B cell (primary cell): Measurements from ENCODE around the gene CREB3. TPM values are rescaled to one million over a fixed set of nuclear protein-coding genes. Genes with fewer than 3 reads are reported as not detected.

Source experiments
- ATAC-seq: fragments of 200-7000 bp; cut with Tn5 transposase; one replicate; pipeline ENCODE4 v1.10.0; 2021; ENCODE audit warnings: low read depth, mild to moderate bottlenecking, moderate number of reproducible peaks, moderate library complexity
- CTCF ChIA-PET: fragments of 350-600 bp; sonication (Branson Sonifier 250); formaldehyde crosslinking; loops from one replicate; lab custom pipeline; 2021; ENCODE audit warnings: antibody characterized with exemption, inconsistent platforms; lab: Charles Lee
- POLR2A ChIA-PET: fragments of 350-600 bp; sonication (Branson Sonifier 250); formaldehyde crosslinking; loops from one replicate; lab custom pipeline; 2021; ENCODE audit warnings: antibody characterized with exemption; lab: Charles Lee
- DNase-seq: peaks from one replicate; pipeline ENCODE4 v3.0.0; 2013
- H2AFZ ChIP-seq: 2 replicates; pipeline ENCODE4 v1.6.1; 2012; ENCODE audit warnings: mild to moderate bottlenecking, low read depth, low read length; ENCODE audit not compliant: insufficient read depth, poor library complexity, severe bottlenecking
- H3K27ac ChIP-seq, 2 donors: 1 replicate in 1 of 2; 2 replicates in 1 of 2; pipeline ENCODE4 v1.5.1; 2012 to 2013; ENCODE audit warnings: low read length in 2 of 2, mild to moderate bottlenecking in 2 of 2, moderate library complexity in 1 of 2
- H3K27me3 ChIP-seq, 4 experiments: fragments of 200-600 bp in 1 of 4; sonication (generic) in 1 of 4; replicated peaks in 1 of 4; 1 replicate in 2 of 4; 2 replicates in 2 of 4; pipeline versions ENCODE4 v1.6.1 to v1.7.0; 2013 to 2016; ENCODE audit warnings: low read length in 3 of 4, mild to moderate bottlenecking in 2 of 4, mixed read lengths in 1 of 4, moderate library complexity in 1 of 4; ENCODE audit not compliant: insufficient read depth in 4 of 4, control insufficient read depth in 3 of 4; ENCODE audit errors: control extremely low read depth in 1 of 4
- H3K36me3 ChIP-seq, 2 experiments: replicated peaks in 1 of 2; 1 replicate in 1 of 2; 2 replicates in 1 of 2; pipeline versions ENCODE4 v1.6.1 to v1.7.1; 2013; ENCODE audit warnings: low read length in 1 of 2; ENCODE audit not compliant: insufficient read depth in 2 of 2, control insufficient read depth in 1 of 2; ENCODE audit errors: control extremely low read depth in 1 of 2, extremely low read depth in 1 of 2
- H3K4me1 ChIP-seq, 2 donors: fragments of 200-600 bp in 1 of 2; sonication (generic) in 1 of 2; 1 replicate in 1 of 2; 2 replicates in 1 of 2; pipeline versions ENCODE4 v1.5.1 to v1.6.1; 2013 to 2017; ENCODE audit warnings: low read length in 2 of 2; ENCODE audit not compliant: control insufficient read depth in 2 of 2, insufficient read depth in 2 of 2
- H3K4me2 ChIP-seq: replicated peaks from 2 replicates; pipeline ENCODE3; 2012; ENCODE audit warnings: mild to moderate bottlenecking, low read depth, low read length; ENCODE audit not compliant: poor library complexity, severe bottlenecking
- H3K4me3 ChIP-seq, 5 experiments: fragments of 200-600 bp in 1 of 5; sonication (generic) in 1 of 5; 1 replicate in 3 of 5; 2 replicates in 2 of 5; pipeline versions ENCODE4 v1.5.1 to v1.7.0; 2011 to 2016; ENCODE audit warnings: low read length in 4 of 5, mild to moderate bottlenecking in 4 of 5, low read depth in 2 of 5, control low read depth in 1 of 5, moderate library complexity in 1 of 5; ENCODE audit not compliant: insufficient read depth in 1 of 5; ENCODE audit errors: control extremely low read depth in 1 of 5, extremely low read depth in 1 of 5
- H3K79me2 ChIP-seq: fragments of 200-600 bp; sonication (generic); one replicate; pipeline ENCODE4 v1.6.0; 2016; ENCODE audit warnings: low read length; ENCODE audit not compliant: control insufficient read depth, insufficient read depth
- H3K9ac ChIP-seq: fragments of 200-600 bp; sonication (generic); 2 replicates; pipeline ENCODE4 v1.6.1; 2017; ENCODE audit warnings: mild to moderate bottlenecking, low read length, moderate library complexity
- H3K9me3 ChIP-seq, 3 donors: one replicate each; pipeline versions ENCODE4 v1.6.1 to v1.7.1; 2013; ENCODE audit warnings: low read length in 2 of 3; ENCODE audit not compliant: control insufficient read depth in 2 of 3, insufficient read depth in 1 of 3; ENCODE audit errors: control extremely low read depth in 1 of 3
- H4K20me1 ChIP-seq: 2 replicates; pipeline ENCODE4 v1.6.0; 2012; ENCODE audit warnings: mild to moderate bottlenecking, low read length; ENCODE audit not compliant: insufficient read depth, control insufficient read depth, poor library complexity, severe bottlenecking
- H3K27ac Mint-ChIP-seq: one replicate; pipeline ENCODE4 v1.8.0; 2021; ENCODE audit warnings: mixed read lengths
- H3K27me3 Mint-ChIP-seq: one replicate; pipeline ENCODE4 v1.8.0; 2021; ENCODE audit warnings: mixed read lengths
- H3K4me1 Mint-ChIP-seq: one replicate; pipeline ENCODE4 v1.8.0; 2021; ENCODE audit warnings: mixed read lengths
- H3K4me3 Mint-ChIP-seq: one replicate; pipeline ENCODE4 v1.8.0; 2021; ENCODE audit warnings: mixed read lengths
- H3K9me3 Mint-ChIP-seq: one replicate; pipeline ENCODE4 v1.8.0; 2022; ENCODE audit warnings: mixed read lengths; ENCODE audit not compliant: insufficient read depth
- CTCF ChIP-seq: fragments of 200-600 bp; IDR thresholded peaks from one replicate; pipeline ENCODE4 v1.8.0; 2022; ENCODE audit warnings: antibody characterized with exemption, mild to moderate bottlenecking
- EZH2 ChIP-seq: IDR thresholded peaks from 2 replicates; pipeline ENCODE4 v1.6.1; 2012; ENCODE audit warnings: borderline replicate concordance, low read depth, mild to moderate bottlenecking, moderate library complexity, low read length; ENCODE audit not compliant: insufficient read depth, poor library complexity, severe bottlenecking
- WGBS: methylation state at CpG from one replicate; pipeline ENCODE4 v1.1.5; 2013; ENCODE audit warnings: missing lambda C conversion rate; ENCODE audit not compliant: insufficient coverage; 5-methylcytosine and 5-hydroxymethylcytosine counted together
- intact Hi-C: fragments of 100-400 bp; cut with micrococcal nuclease; formaldehyde crosslinking; loops from one replicate; pipeline ENCODE4 v1.10.0; 2022
- polyA plus RNA-seq: library from polyadenylated mRNA; depleted of rRNA; stranded (reverse); fragments of >200 nt; gene quantifications from 2 replicates; pipeline ENCODE4 v1.2.3, GENCODE V29; 2012
- total RNA-seq, 2 donors: library from RNA; stranded (reverse); fragments of 120-200 nt in 1 of 2; gene quantifications; 1 replicate in 1 of 2; 2 replicates in 1 of 2; pipeline versions ENCODE4 v1.2.3 to v1.2.4, GENCODE V29; 2013 to 2022

The CREB3 gene
- total and polyA plus RNA-seq, 2 donors (not counting 1 experiment from before 2014, with no cell fraction given), result 12.3 to 20.7 TPM

- H3K9me3 ChIP-seq, result no peaks in the 10 kb centered on the region
- 100% methylated on average over 1 of the region's 8 CpGs for WGBS
- TF ChIP-seq EZH2 (no peak), CTCF (no peak)
- H3K79me2 ChIP-seq, result peaks cover 71% of the 10 kb centered on the region
- Mint-ChIP-seq H3K27ac (no peak overlapping the region), H3K4me1 (peaks cover 37% of the 10 kb centered on the region), H3K4me3 (no peak overlapping the region), H3K27me3 (no peaks in the 10 kb centered on the region), H3K9me3 (no peaks in the 10 kb centered on the region)
- CTCF ChIA-PET, result interaction anchor here (1.1 to 9.4 kb wide), 5 partner anchors 9 to 82 kb away, joined by 3 to 142 read pairs (median 7); partner anchors contain the start of genes CREB3 and TLN1
- H3K27me3 ChIP-seq, result no peaks in the 10 kb centered on the region
- peaks cover 0 to 55% of the 10 kb centered on the region in 2 experiments for H3K36me3 ChIP-seq
- H3K4me1 ChIP-seq, result peaks cover 28 to 34% of the 10 kb centered on the region in 2 donors
- H3K27ac ChIP-seq, result no peak overlapping the region
- intact Hi-C loops, result no loop called here
- no peak for DNase-seq
- H4K20me1 ChIP-seq, result peaks cover 44% of the 10 kb centered on the region
- H3K9ac ChIP-seq, result no peak overlapping the region
- H3K4me2 ChIP-seq, result no peak overlapping the region
- H3K4me3 ChIP-seq, result no peak overlapping the region
- H2AFZ ChIP-seq, result no peak overlapping the region
- ATAC-seq, result no peak
- POLR2A ChIA-PET, result interaction anchor here (0.6 kb wide), 1 partner anchor 23 kb away, joined by 7 read pairs; no protein-coding TSS in a partner anchor
Observed at GRCh38 chr9:35743880-35744518, 11.5 kb downstream of the CREB3 start.

- Histone ChIP-seq H3K36me3 (peaks cover 0 to 42% of the 10 kb centered on the region in 2 experiments), H3K27me3 (no peaks in the 10 kb centered on the region), H3K79me2 (peaks cover 76% of the 10 kb centered on the region), H3K9me3 (no peaks in the 10 kb centered on the region), H3K9ac (no peak overlapping the region), H3K4me3 (no peak overlapping the region), H4K20me1 (peaks cover 44% of the 10 kb centered on the region), H2AFZ (no peak overlapping the region), H3K4me2 (peak overlapping the region; percentile 13), H3K4me1 (peaks cover 37 to 44% of the 10 kb centered on the region in 2 donors), H3K27ac (no peak overlapping the region)
- no peak for DNase-seq
- ChIA-PET CTCF (interaction anchor here (0.7 to 9.4 kb wide), 5 partner anchors 11 to 135 kb away, joined by 4 to 142 read pairs (median 7); partner anchors contain the start of genes CREB3 and TLN1), POLR2A (no interaction called here)
- Mint-ChIP-seq H3K27ac (no peak overlapping the region), H3K27me3 (no peaks in the 10 kb centered on the region), H3K4me1 (peaks cover 48% of the 10 kb centered on the region), H3K4me3 (peak overlapping the region; percentile 43), H3K9me3 (no peaks in the 10 kb centered on the region)
- no peak for ATAC-seq
- WGBS, result 83% methylated on average over 1 of the region's 1 CpG
- TF ChIP-seq CTCF (no peak), EZH2 (no peak)
- intact Hi-C loops, result no loop called here
Observed at GRCh38 chr9:35745569-35745968, 13.1 kb downstream of the CREB3 start.
